Measurements from ENCODE around the gene B3GAT2. TPM values are rescaled to one million over a fixed set of nuclear protein-coding genes. Genes with fewer than 3 reads are reported as not detected.

The B3GAT2 gene
- total RNA-seq, 1 donor from 2014 or later: not detected

GRCh38 chr6:70847106-70848084 is 109.5 kb downstream of the B3GAT2 start:
- intact Hi-C loops (cut with micrococcal nuclease): no loop called here
- Mint-ChIP-seq H3K27me3 (ENCODE audit: insufficient read depth) (no peaks in the 10 kb centered on the region), H3K27ac (no peak overlapping the region), H3K36me3 (ENCODE audit: low read depth) (peaks cover 5% of the 10 kb centered on the region), H3K9me3 (no peaks in the 10 kb centered on the region), H3K4me1 (ENCODE audit: low read depth) (no peaks in the 10 kb centered on the region), H3K4me3 (no peak overlapping the region)
- DNase-seq (ENCODE audit: low spot score): no peak

- Mint-ChIP-seq H3K4me1 (ENCODE audit: low read depth) (no peaks in the 10 kb centered on the region), H3K9me3 (no peaks in the 10 kb centered on the region), H3K36me3 (ENCODE audit: low read depth) (peaks cover 5% of the 10 kb centered on the region), H3K4me3 (no peak overlapping the region), H3K27ac (no peak overlapping the region), H3K27me3 (ENCODE audit: insufficient read depth) (no peaks in the 10 kb centered on the region)
- DNase-seq (ENCODE audit: low spot score): no peak
- intact Hi-C loops (cut with micrococcal nuclease): no loop called here
Observed at GRCh38 chr6:70846207-70846835, 110.5 kb downstream of the B3GAT2 start.

GRCh38 chr6:70844301-70844700 is 112.6 kb downstream of the B3GAT2 start:
- no peak for DNase-seq (ENCODE audit: low spot score)
- peaks cover 2% of the 10 kb centered on the region for H3K4me1 Mint-ChIP-seq (ENCODE audit: low read depth)
- no peak overlapping the region for H3K4me3 Mint-ChIP-seq
- intact Hi-C loops (cut with micrococcal nuclease): no loop called here
- H3K36me3 Mint-ChIP-seq (ENCODE audit: low read depth): peaks cover 5% of the 10 kb centered on the region
- no peaks in the 10 kb centered on the region for H3K27me3 Mint-ChIP-seq (ENCODE audit: insufficient read depth)
- no peak overlapping the region for H3K27ac Mint-ChIP-seq
- H3K9me3 Mint-ChIP-seq: no peaks in the 10 kb centered on the region

GRCh38 chr6:70843328-70843918 is 113.4 kb downstream of the B3GAT2 start:
- Mint-ChIP-seq H3K4me3 (no peak overlapping the region), H3K27ac (no peak overlapping the region), H3K4me1 (ENCODE audit: low read depth) (peaks cover 4% of the 10 kb centered on the region), H3K9me3 (no peaks in the 10 kb centered on the region), H3K36me3 (ENCODE audit: low read depth) (peaks cover 5% of the 10 kb centered on the region), H3K27me3 (ENCODE audit: insufficient read depth) (no peaks in the 10 kb centered on the region)
- intact Hi-C loops (cut with micrococcal nuclease): no loop called here
- no peak for DNase-seq (ENCODE audit: low spot score)

GRCh38 chr6:70842541-70842940 is 114.3 kb downstream of the B3GAT2 start:
- intact Hi-C loops (cut with micrococcal nuclease): no loop called here
- Mint-ChIP-seq H3K4me3 (no peak overlapping the region), H3K4me1 (ENCODE audit: low read depth) (peaks cover 4% of the 10 kb centered on the region), H3K36me3 (ENCODE audit: low read depth) (peaks cover 5% of the 10 kb centered on the region), H3K9me3 (no peaks in the 10 kb centered on the region), H3K27ac (no peak overlapping the region), H3K27me3 (ENCODE audit: insufficient read depth) (no peaks in the 10 kb centered on the region)
- no peak for DNase-seq (ENCODE audit: low spot score)

GRCh38 chr6:70841112-70841511 is 115.7 kb downstream of the B3GAT2 start:
- peaks cover 4% of the 10 kb centered on the region for H3K4me1 Mint-ChIP-seq (ENCODE audit: low read depth)
- H3K36me3 Mint-ChIP-seq (ENCODE audit: low read depth): peaks cover 3% of the 10 kb centered on the region
- no peak overlapping the region for H3K4me3 Mint-ChIP-seq
- H3K27ac Mint-ChIP-seq: no peak overlapping the region
- intact Hi-C loops (cut with micrococcal nuclease): no loop called here
- no peak for DNase-seq (ENCODE audit: low spot score)
- H3K9me3 Mint-ChIP-seq: no peaks in the 10 kb centered on the region
- no peaks in the 10 kb centered on the region for H3K27me3 Mint-ChIP-seq (ENCODE audit: insufficient read depth)

GRCh38 chr6:70839286-70840266 is 117.3 kb downstream of the B3GAT2 start:
- H3K27ac Mint-ChIP-seq: no peak overlapping the region
- DNase-seq (ENCODE audit: low spot score): no peak
- no peaks in the 10 kb centered on the region for H3K27me3 Mint-ChIP-seq (ENCODE audit: insufficient read depth)
- intact Hi-C loops (cut with micrococcal nuclease): no loop called here
- H3K9me3 Mint-ChIP-seq: no peaks in the 10 kb centered on the region
- H3K4me3 Mint-ChIP-seq: no peak overlapping the region
- H3K4me1 Mint-ChIP-seq (ENCODE audit: low read depth): peaks cover 4% of the 10 kb centered on the region
- H3K36me3 Mint-ChIP-seq (ENCODE audit: low read depth): no peaks in the 10 kb centered on the region

- H3K27me3 Mint-ChIP-seq (ENCODE audit: insufficient read depth): no peaks in the 10 kb centered on the region
- H3K4me1 Mint-ChIP-seq (ENCODE audit: low read depth): peaks cover 4% of the 10 kb centered on the region
- no peak overlapping the region for H3K4me3 Mint-ChIP-seq
- no peak for DNase-seq (ENCODE audit: low spot score)
- no peaks in the 10 kb centered on the region for H3K9me3 Mint-ChIP-seq
- intact Hi-C loops (cut with micrococcal nuclease): no loop called here
- no peaks in the 10 kb centered on the region for H3K36me3 Mint-ChIP-seq (ENCODE audit: low read depth)
- no peak overlapping the region for H3K27ac Mint-ChIP-seq
Observed at GRCh38 chr6:70838907-70839285, 118.0 kb downstream of the B3GAT2 start.

- DNase-seq (ENCODE audit: low spot score): no peak
- Mint-ChIP-seq H3K27me3 (ENCODE audit: insufficient read depth) (no peaks in the 10 kb centered on the region), H3K4me3 (no peak overlapping the region), H3K4me1 (ENCODE audit: low read depth) (peaks cover 4% of the 10 kb centered on the region), H3K36me3 (ENCODE audit: low read depth) (peaks cover 4% of the 10 kb centered on the region), H3K9me3 (peaks cover 7% of the 10 kb centered on the region), H3K27ac (no peak overlapping the region)
- intact Hi-C loops (cut with micrococcal nuclease): no loop called here
Observed at GRCh38 chr6:70834520-70834919, 122.3 kb downstream of the B3GAT2 start.

GRCh38 chr6:70831427-70831826 is 125.4 kb downstream of the B3GAT2 start:
- H3K9me3 Mint-ChIP-seq: peaks cover 7% of the 10 kb centered on the region
- H3K36me3 Mint-ChIP-seq (ENCODE audit: low read depth): peaks cover 4% of the 10 kb centered on the region
- no peak overlapping the region for H3K27ac Mint-ChIP-seq
- no peaks in the 10 kb centered on the region for H3K27me3 Mint-ChIP-seq (ENCODE audit: insufficient read depth)
- no peaks in the 10 kb centered on the region for H3K4me1 Mint-ChIP-seq (ENCODE audit: low read depth)
- DNase-seq (ENCODE audit: low spot score): no peak
- H3K4me3 Mint-ChIP-seq: no peak overlapping the region
- intact Hi-C loops (cut with micrococcal nuclease): no loop called here

GRCh38 chr6:70823651-70824050 is 133.2 kb downstream of the B3GAT2 start:
- H3K36me3 Mint-ChIP-seq (ENCODE audit: low read depth): peaks cover 9% of the 10 kb centered on the region
- no peak overlapping the region for H3K27ac Mint-ChIP-seq
- no peak for DNase-seq (ENCODE audit: low spot score)
- H3K27me3 Mint-ChIP-seq (ENCODE audit: insufficient read depth): no peaks in the 10 kb centered on the region
- intact Hi-C loops (cut with micrococcal nuclease): no loop called here
- peaks cover 7% of the 10 kb centered on the region for H3K9me3 Mint-ChIP-seq
- H3K4me3 Mint-ChIP-seq: no peak overlapping the region
- no peaks in the 10 kb centered on the region for H3K4me1 Mint-ChIP-seq (ENCODE audit: low read depth)

- Mint-ChIP-seq H3K4me3 (no peak overlapping the region), H3K27me3 (ENCODE audit: insufficient read depth) (no peaks in the 10 kb centered on the region), H3K27ac (no peak overlapping the region), H3K4me1 (ENCODE audit: low read depth) (no peaks in the 10 kb centered on the region), H3K36me3 (ENCODE audit: low read depth) (peaks cover 9% of the 10 kb centered on the region), H3K9me3 (peaks cover 7% of the 10 kb centered on the region)
- intact Hi-C loops (cut with micrococcal nuclease): no loop called here
- DNase-seq (ENCODE audit: low spot score): no peak
Observed at GRCh38 chr6:70821751-70822150, 135.1 kb downstream of the B3GAT2 start.
